Neuronal stem cell (in vitro differentiated cells): ENCODE results near the gene MAMLD1.

Experiments used
- DNase-seq: peaks from one replicate; pipeline ENCODE4 v3.0.0-alpha.2; 2013; ENCODE audit warnings: low spot score
- H2AFZ ChIP-seq: one replicate; pipeline ENCODE4 v1.6.1; 2013; ENCODE audit warnings: mild to moderate bottlenecking, low read length, inconsistent platforms
- H2AK5ac ChIP-seq: 2 replicates; pipeline ENCODE4 v1.6.1; 2013; ENCODE audit warnings: low read depth, mild to moderate bottlenecking, inconsistent platforms, low read length, moderate library complexity, mixed read lengths
- H2BK120ac ChIP-seq: 2 replicates; pipeline ENCODE4 v1.6.1; 2013; ENCODE audit warnings: low read depth, mild to moderate bottlenecking, inconsistent platforms, low read length, moderate library complexity, mixed read lengths
- H2BK12ac ChIP-seq: one replicate; pipeline ENCODE4 v1.6.1; 2013; ENCODE audit warnings: low read length, inconsistent platforms
- H2BK15ac ChIP-seq: 2 replicates; pipeline ENCODE4 v1.6.1; 2013; ENCODE audit warnings: mild to moderate bottlenecking, low read length, inconsistent platforms, mixed read lengths
- H2BK5ac ChIP-seq: one replicate; pipeline ENCODE4 v1.6.1; 2013; ENCODE audit warnings: inconsistent platforms, mild to moderate bottlenecking, low read length, moderate library complexity
- H3K14ac ChIP-seq: one replicate; pipeline ENCODE4 v1.6.1; 2013; ENCODE audit warnings: low read length, inconsistent platforms
- H3K18ac ChIP-seq: 2 replicates; pipeline ENCODE4 v1.6.1; 2013; ENCODE audit warnings: low read length, inconsistent platforms
- H3K23ac ChIP-seq: 2 replicates; pipeline ENCODE4 v1.6.1; 2013; ENCODE audit warnings: low read depth, mild to moderate bottlenecking, mixed read lengths, low read length, inconsistent platforms; ENCODE audit not compliant: poor library complexity
- H3K27ac ChIP-seq: replicated peaks from 3 replicates; pipeline ENCODE4 v1.5.1; 2013; ENCODE audit warnings: low read length, inconsistent platforms
- H3K27me3 ChIP-seq, 3 experiments: 2 replicates each; pipeline ENCODE4 v1.6.1; 2013; ENCODE audit warnings: low read length in 3 of 3, mild to moderate bottlenecking in 2 of 3, inconsistent platforms in 1 of 3, low read depth in 1 of 3, mixed read lengths in 1 of 3, moderate library complexity in 1 of 3; ENCODE audit not compliant: control insufficient read depth in 3 of 3, insufficient read depth in 3 of 3
- H3K36me3 ChIP-seq, 2 donors: replicated peaks in 1 of 2; 2 replicates each; pipeline ENCODE4 v1.6.1; 2013; ENCODE audit warnings: low read length in 2 of 2; ENCODE audit not compliant: control insufficient read depth in 2 of 2, insufficient read depth in 2 of 2
- H3K4ac ChIP-seq: 2 replicates; pipeline ENCODE4 v1.6.1; 2013; ENCODE audit warnings: inconsistent platforms, mild to moderate bottlenecking, low read length, moderate library complexity
- H3K4me1 ChIP-seq, 2 donors: 1 replicate in 1 of 2; 2 replicates in 1 of 2; pipeline ENCODE4 v1.6.1; 2013; ENCODE audit warnings: low read length in 2 of 2, low read depth in 1 of 2; ENCODE audit not compliant: control insufficient read depth in 2 of 2, insufficient read depth in 1 of 2
- H3K4me2 ChIP-seq: one replicate; pipeline ENCODE4 v1.6.1; 2013; ENCODE audit warnings: mild to moderate bottlenecking, low read length, inconsistent platforms; ENCODE audit not compliant: insufficient read depth, poor library complexity, severe bottlenecking
- H3K4me3 ChIP-seq, 2 donors: 2 replicates each; pipeline ENCODE4 v1.5.1; 2013; ENCODE audit warnings: low read length in 2 of 2, mild to moderate bottlenecking in 2 of 2, inconsistent platforms in 1 of 2, moderate library complexity in 1 of 2
- H3K79me1 ChIP-seq: one replicate; pipeline ENCODE4 v1.6.1; 2013; ENCODE audit warnings: low read depth, mild to moderate bottlenecking, inconsistent platforms, low read length, moderate library complexity
- H3K9ac ChIP-seq: one replicate; pipeline ENCODE4 v1.6.1; 2013; ENCODE audit warnings: mild to moderate bottlenecking, low read depth, low read length, inconsistent platforms; ENCODE audit not compliant: poor library complexity
- H3K9me3 ChIP-seq, 2 donors: replicated peaks in 1 of 2; 2 replicates each; pipeline versions ENCODE3 to v1.6.1; 2013; ENCODE audit warnings: low read length in 2 of 2, mild to moderate bottlenecking in 2 of 2, inconsistent platforms in 1 of 2, low read depth in 1 of 2, mixed read lengths in 1 of 2, moderate library complexity in 1 of 2; ENCODE audit not compliant: control insufficient read depth in 2 of 2, insufficient read depth in 1 of 2
- H4K8ac ChIP-seq: one replicate; pipeline ENCODE4 v1.6.1; 2013; ENCODE audit warnings: low read depth, mild to moderate bottlenecking, inconsistent platforms, low read length, moderate library complexity
- H4K91ac ChIP-seq: one replicate; pipeline ENCODE4 v1.6.1; 2013; ENCODE audit warnings: low read length, low read depth, mild to moderate bottlenecking, inconsistent platforms; ENCODE audit not compliant: poor library complexity
- WGBS, 2 donors: extraction: QIAGEN DNeasy Blood & Tissue Kit; methylation state at CpG; one replicate each; pipeline ENCODE4 v1.1.7; 2013; ENCODE audit warnings: missing lambda C conversion rate in 2 of 2, mixed read lengths in 1 of 2; ENCODE audit not compliant: insufficient read length in 2 of 2, insufficient replicate concordance in 1 of 2; ENCODE audit errors: extremely low coverage in 2 of 2; 5-methylcytosine and 5-hydroxymethylcytosine counted together

MAMLD1 gene

GRCh38 chrX:150454083-150454482 lies 91.0 kb downstream of the MAMLD1 start:
- Histone ChIP-seq H3K27ac (no peak overlapping the region), H4K91ac (no peak overlapping the region), H3K36me3 (no peaks in the 10 kb centered on the region), H2AFZ (no peak overlapping the region), H3K4ac (no peak overlapping the region), H3K4me1 (no peaks in the 10 kb centered on the region), H3K18ac (no peak overlapping the region), H2AK5ac (no peak overlapping the region), H3K9ac (no peak overlapping the region), H3K9me3 (no peaks in the 10 kb centered on the region), H3K4me2 (no peak overlapping the region), H3K23ac (no peak overlapping the region), H3K4me3 (no peak overlapping the region), H3K14ac (no peak overlapping the region), H3K27me3 (no peaks in the 10 kb centered on the region), H2BK12ac (no peak overlapping the region), H2BK120ac (no peak overlapping the region), H4K8ac (no peak overlapping the region), H3K79me1 (no peaks in the 10 kb centered on the region), H2BK15ac (no peak overlapping the region), H2BK5ac (no peak overlapping the region)
- DNase-seq: no peak

DNA sequence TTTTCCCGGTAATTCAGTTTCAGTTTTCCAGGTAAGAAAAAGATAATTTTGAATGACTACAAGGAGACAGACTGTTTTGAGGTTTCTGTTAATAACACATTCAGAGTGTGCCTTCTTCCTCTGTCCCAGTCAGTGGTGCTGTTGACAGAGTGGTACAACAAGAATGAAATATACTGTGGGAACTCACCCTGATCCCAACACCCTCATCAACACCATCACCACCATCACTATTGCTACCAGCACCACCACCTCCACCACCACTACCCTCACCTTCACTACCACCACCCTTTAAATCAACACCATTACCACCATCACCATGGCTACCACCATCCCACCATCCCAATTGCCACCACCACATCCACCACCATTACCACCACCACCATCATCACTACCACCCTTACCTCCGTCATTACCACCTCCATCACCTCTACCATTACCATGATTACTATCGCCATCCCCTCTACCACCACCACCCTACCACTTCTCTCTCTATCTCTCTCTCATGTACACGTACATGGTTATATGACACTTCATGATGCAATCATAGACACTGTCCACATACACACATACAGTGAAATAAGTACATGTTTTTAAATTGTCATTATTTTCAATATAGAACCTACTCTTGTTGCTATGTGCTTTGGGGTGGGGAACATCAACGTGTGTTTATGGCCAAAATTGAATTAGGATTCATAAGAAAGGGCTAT lies 91.5 kb downstream of the MAMLD1 start:
- Histone ChIP-seq H3K27ac (no peak overlapping the region), H3K9ac (no peak overlapping the region), H3K4ac (no peak overlapping the region), H3K4me3 (no peak overlapping the region), H2BK12ac (no peak overlapping the region), H2AFZ (no peak overlapping the region), H3K79me1 (no peaks in the 10 kb centered on the region), H2AK5ac (no peak overlapping the region), H3K14ac (no peak overlapping the region), H3K36me3 (no peaks in the 10 kb centered on the region), H4K8ac (no peak overlapping the region), H2BK120ac (no peak overlapping the region), H2BK15ac (no peak overlapping the region), H2BK5ac (no peak overlapping the region), H4K91ac (no peak overlapping the region), H3K4me1 (no peaks in the 10 kb centered on the region), H3K27me3 (no peaks in the 10 kb centered on the region), H3K18ac (no peak overlapping the region), H3K4me2 (no peak overlapping the region), H3K9me3 (no peaks in the 10 kb centered on the region), H3K23ac (no peak overlapping the region)
- no peak for DNase-seq
- WGBS, 2 donors: no CpG with 5 or more reads among the region's 5 CpGs

DNA sequence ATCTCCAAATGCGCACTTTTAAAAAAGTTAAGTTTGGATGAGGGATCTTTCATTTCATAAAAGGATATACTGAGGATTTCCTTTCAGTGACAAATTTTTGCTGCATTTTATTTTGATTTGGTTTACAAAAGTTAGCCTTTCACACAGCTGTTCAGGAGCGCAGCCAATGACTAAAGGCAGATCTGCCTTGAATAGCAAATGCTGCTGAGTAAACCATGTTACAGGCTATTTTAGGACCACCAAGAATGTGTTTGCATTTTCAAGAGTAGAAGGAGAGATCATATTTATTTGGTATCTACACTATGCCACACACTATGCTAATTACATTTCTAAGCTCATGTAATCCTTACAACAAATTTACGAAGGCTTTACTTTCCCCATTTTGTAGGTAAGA lies 92.1 kb downstream of the MAMLD1 start:
- no peak overlapping the region for H2AK5ac ChIP-seq
- H3K23ac ChIP-seq: no peak overlapping the region
- H2BK5ac ChIP-seq: no peak overlapping the region
- no CpG with 5 or more reads among the region's 3 CpGs for WGBS, 2 donors
- H2BK120ac ChIP-seq: no peak overlapping the region
- no peaks in the 10 kb centered on the region for H3K4me1 ChIP-seq
- DNase-seq: no peak
- H3K27ac ChIP-seq: no peak overlapping the region
- no peaks in the 10 kb centered on the region for H3K27me3 ChIP-seq
- H2AFZ ChIP-seq: no peak overlapping the region
- no peak overlapping the region for H3K18ac ChIP-seq
- H4K91ac ChIP-seq: no peak overlapping the region
- H3K4me3 ChIP-seq: no peak overlapping the region
- no peak overlapping the region for H3K4ac ChIP-seq
- no peak overlapping the region for H3K14ac ChIP-seq
- H3K4me2 ChIP-seq: no peak overlapping the region
- no peaks in the 10 kb centered on the region for H3K36me3 ChIP-seq
- H4K8ac ChIP-seq: no peak overlapping the region
- no peaks in the 10 kb centered on the region for H3K9me3 ChIP-seq
- no peak overlapping the region for H2BK15ac ChIP-seq
- H2BK12ac ChIP-seq: no peak overlapping the region
- no peak overlapping the region for H3K9ac ChIP-seq
- no peaks in the 10 kb centered on the region for H3K79me1 ChIP-seq

GRCh38 chrX:150456466-150456865 lies 93.3 kb downstream of the MAMLD1 start:
- no peak overlapping the region for H2AK5ac ChIP-seq
- H3K27me3 ChIP-seq: no peaks in the 10 kb centered on the region
- H3K4ac ChIP-seq: no peak overlapping the region
- no peak for DNase-seq
- H3K79me1 ChIP-seq: no peaks in the 10 kb centered on the region
- no peak overlapping the region for H4K8ac ChIP-seq
- no peak overlapping the region for H2BK12ac ChIP-seq
- no peak overlapping the region for H3K18ac ChIP-seq
- H2AFZ ChIP-seq: no peak overlapping the region
- H3K4me1 ChIP-seq: no peaks in the 10 kb centered on the region
- H3K9ac ChIP-seq: no peak overlapping the region
- H2BK5ac ChIP-seq: no peak overlapping the region
- H3K23ac ChIP-seq: no peak overlapping the region
- H3K36me3 ChIP-seq: no peaks in the 10 kb centered on the region
- no peak overlapping the region for H3K27ac ChIP-seq
- no peak overlapping the region for H2BK120ac ChIP-seq
- no peak overlapping the region for H3K14ac ChIP-seq
- no peak overlapping the region for H2BK15ac ChIP-seq
- no peak overlapping the region for H3K4me3 ChIP-seq
- no peak overlapping the region for H4K91ac ChIP-seq
- WGBS, 2 donors: no CpG with 5 or more reads among the region's 6 CpGs
- no peaks in the 10 kb centered on the region for H3K9me3 ChIP-seq
- H3K4me2 ChIP-seq: no peak overlapping the region
